Parathyroid adenoma (tissue), 2 donors: Measurements from ENCODE around the gene SRGN.

Source experiments
- H2AFZ ChIP-seq: fragments of 300-600 bp; sonication (generic); one replicate; pipeline ENCODE4 v1.7.0; 2017; ENCODE audit warnings: antibody characterized with exemption, mild to moderate bottlenecking
- H3K27ac ChIP-seq: fragments of 300-600 bp; sonication (generic); one replicate; pipeline ENCODE4 v1.7.0; 2017
- H3K27me3 ChIP-seq: fragments of 300-600 bp; sonication (generic); one replicate; pipeline ENCODE4 v1.7.0; 2017; ENCODE audit warnings: low read length; ENCODE audit not compliant: control insufficient read depth, insufficient read depth
- H3K36me3 ChIP-seq: fragments of 300-600 bp; sonication (generic); one replicate; pipeline ENCODE4 v1.7.0; 2017; ENCODE audit warnings: low read length; ENCODE audit not compliant: control insufficient read depth, insufficient read depth
- H3K4me1 ChIP-seq: fragments of 300-600 bp; sonication (generic); one replicate; pipeline ENCODE4 v1.7.0; 2017; ENCODE audit warnings: control low read depth
- H3K4me2 ChIP-seq: fragments of 300-600 bp; sonication (generic); one replicate; pipeline ENCODE4 v1.7.0; 2017; ENCODE audit warnings: low read length
- H3K4me3 ChIP-seq: fragments of 300-600 bp; sonication (generic); one replicate; pipeline ENCODE4 v1.7.0; 2017; ENCODE audit warnings: low read depth, low read length
- H3K79me2 ChIP-seq: fragments of 300-600 bp; sonication (generic); one replicate; pipeline ENCODE4 v1.7.0; 2017; ENCODE audit warnings: control low read depth
- H3K9ac ChIP-seq: fragments of 300-600 bp; sonication (generic); one replicate; pipeline ENCODE4 v1.7.0; 2017; ENCODE audit warnings: mild to moderate bottlenecking
- H3K9me3 ChIP-seq: fragments of 300-600 bp; sonication (generic); one replicate; pipeline ENCODE4 v1.7.0; 2017; ENCODE audit warnings: low read length; ENCODE audit not compliant: control insufficient read depth
- TF ChIP-seq, protein P1 (sequence below): fragments of 300-600 bp; sonication (generic); IDR thresholded peaks from one replicate; pipeline ENCODE4 v1.7.0; 2017; ENCODE audit warnings: antibody characterized with exemption, mild to moderate bottlenecking
- donor health status: primary hyperparathyroidism.

The SRGN gene

DNA sequence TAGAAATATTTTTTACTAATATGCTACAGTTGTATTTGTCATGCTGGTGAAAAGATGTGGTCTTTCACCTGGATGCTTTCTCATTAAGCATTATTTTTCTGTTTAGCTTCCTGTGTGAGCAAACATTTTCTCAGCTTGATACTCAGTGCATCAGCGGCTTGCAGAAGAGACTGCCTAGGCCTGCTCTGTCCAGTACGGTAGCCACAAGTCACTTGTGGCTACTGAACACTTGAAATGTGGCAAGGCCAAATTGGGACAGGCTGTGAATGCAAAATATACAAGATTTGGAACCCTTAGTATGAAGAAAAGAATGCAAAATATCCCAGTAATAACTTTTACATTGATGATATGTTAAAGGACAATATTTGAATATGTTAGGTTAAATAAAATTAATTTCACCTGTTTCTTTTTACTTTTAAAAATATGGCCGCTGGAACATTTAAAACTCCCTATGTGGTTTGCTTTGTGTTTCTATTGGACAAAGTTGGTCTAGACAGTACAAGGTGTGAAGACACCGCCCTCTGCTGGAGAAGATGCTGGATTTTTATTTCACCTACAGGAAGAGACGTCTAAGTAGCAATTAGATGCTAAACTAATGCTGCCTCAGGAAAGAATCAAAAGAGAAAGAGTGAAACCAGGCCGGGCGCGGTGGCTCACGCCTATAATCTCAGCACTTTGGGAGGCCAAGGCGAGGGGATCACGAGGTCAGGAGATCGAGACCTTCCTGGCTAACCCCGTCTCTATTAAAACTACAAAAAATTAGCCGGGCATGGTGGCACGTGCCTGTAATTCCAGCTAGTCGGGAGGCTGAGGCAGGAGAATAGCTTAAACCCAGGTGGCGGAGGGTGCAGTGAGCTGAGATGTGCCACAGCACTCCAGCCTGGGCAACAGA is 5.3 kb downstream of the SRGN start:
- TF ChIP-seq, protein P1, sequence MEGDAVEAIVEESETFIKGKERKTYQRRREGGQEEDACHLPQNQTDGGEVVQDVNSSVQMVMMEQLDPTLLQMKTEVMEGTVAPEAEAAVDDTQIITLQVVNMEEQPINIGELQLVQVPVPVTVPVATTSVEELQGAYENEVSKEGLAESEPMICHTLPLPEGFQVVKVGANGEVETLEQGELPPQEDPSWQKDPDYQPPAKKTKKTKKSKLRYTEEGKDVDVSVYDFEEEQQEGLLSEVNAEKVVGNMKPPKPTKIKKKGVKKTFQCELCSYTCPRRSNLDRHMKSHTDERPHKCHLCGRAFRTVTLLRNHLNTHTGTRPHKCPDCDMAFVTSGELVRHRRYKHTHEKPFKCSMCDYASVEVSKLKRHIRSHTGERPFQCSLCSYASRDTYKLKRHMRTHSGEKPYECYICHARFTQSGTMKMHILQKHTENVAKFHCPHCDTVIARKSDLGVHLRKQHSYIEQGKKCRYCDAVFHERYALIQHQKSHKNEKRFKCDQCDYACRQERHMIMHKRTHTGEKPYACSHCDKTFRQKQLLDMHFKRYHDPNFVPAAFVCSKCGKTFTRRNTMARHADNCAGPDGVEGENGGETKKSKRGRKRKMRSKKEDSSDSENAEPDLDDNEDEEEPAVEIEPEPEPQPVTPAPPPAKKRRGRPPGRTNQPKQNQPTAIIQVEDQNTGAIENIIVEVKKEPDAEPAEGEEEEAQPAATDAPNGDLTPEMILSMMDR, result peak; percentile 94
- Histone ChIP-seq H3K4me2 (peak overlapping the region; percentile 1), H3K9ac (no peak overlapping the region), H3K27me3 (no peaks in the 10 kb centered on the region), H3K4me3 (no peak overlapping the region), H3K27ac (no peak overlapping the region), H3K36me3 (no peaks in the 10 kb centered on the region), H3K9me3 (no peaks in the 10 kb centered on the region), H3K79me2 (no peaks in the 10 kb centered on the region), H2AFZ (peak overlapping the region; percentile 63), H3K4me1 (no peaks in the 10 kb centered on the region)

DNA sequence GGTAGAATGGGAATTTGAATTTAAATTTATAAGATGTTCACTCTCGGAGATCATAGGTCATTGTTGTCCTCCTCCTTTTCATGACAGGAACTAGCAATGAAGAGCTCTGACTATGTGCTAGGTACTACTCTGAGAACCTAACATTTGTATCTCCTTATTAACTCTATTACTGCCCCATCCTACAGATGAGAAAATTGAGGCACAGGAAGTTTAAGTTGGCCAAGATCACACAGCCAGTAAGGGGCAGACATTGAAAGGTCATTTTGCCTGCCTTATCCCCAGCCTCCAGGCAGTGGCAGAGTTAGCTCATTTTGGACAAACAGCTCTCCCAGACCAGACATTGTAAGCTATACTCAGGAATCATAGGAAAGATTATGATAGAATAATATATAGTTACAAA is 6.0 kb downstream of the SRGN start:
- H3K9ac ChIP-seq, result no peak overlapping the region
- H3K4me1 ChIP-seq, result no peaks in the 10 kb centered on the region
- no peaks in the 10 kb centered on the region for H3K27me3 ChIP-seq
- H3K79me2 ChIP-seq, result no peaks in the 10 kb centered on the region
- TF ChIP-seq, protein P1, result no peak
- no peaks in the 10 kb centered on the region for H3K36me3 ChIP-seq
- H3K4me2 ChIP-seq, result no peak overlapping the region
- H3K9me3 ChIP-seq, result no peaks in the 10 kb centered on the region
- no peak overlapping the region for H3K4me3 ChIP-seq
- H2AFZ ChIP-seq, result no peak overlapping the region
- H3K27ac ChIP-seq, result no peak overlapping the region

DNA sequence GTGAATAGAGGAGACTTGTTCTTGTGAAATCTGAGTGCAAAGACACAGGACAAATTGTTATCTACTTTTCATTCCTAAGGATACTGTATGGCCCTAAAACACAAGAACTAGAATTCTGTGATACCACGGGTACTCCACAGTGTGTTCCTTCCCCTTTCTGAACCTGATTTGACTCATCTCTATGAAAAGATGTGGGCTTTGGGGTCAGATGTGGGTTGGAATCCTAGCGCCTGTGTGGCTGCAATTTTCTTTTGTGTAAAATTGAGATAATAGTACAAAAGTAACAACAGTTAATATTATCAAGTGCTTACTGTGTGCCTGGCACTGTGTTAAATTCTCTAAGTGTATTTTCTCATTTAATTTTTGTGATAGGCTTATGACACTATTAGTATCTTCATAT is 8.1 kb downstream of the SRGN start:
- H3K27ac ChIP-seq, result no peak overlapping the region
- TF ChIP-seq, protein P1, result no peak
- no peak overlapping the region for H3K4me2 ChIP-seq
- no peaks in the 10 kb centered on the region for H3K79me2 ChIP-seq
- H3K9me3 ChIP-seq, result no peaks in the 10 kb centered on the region
- no peak overlapping the region for H2AFZ ChIP-seq
- no peaks in the 10 kb centered on the region for H3K36me3 ChIP-seq
- H3K27me3 ChIP-seq, result no peaks in the 10 kb centered on the region
- no peaks in the 10 kb centered on the region for H3K4me1 ChIP-seq
- no peak overlapping the region for H3K9ac ChIP-seq
- H3K4me3 ChIP-seq, result no peak overlapping the region

DNA sequence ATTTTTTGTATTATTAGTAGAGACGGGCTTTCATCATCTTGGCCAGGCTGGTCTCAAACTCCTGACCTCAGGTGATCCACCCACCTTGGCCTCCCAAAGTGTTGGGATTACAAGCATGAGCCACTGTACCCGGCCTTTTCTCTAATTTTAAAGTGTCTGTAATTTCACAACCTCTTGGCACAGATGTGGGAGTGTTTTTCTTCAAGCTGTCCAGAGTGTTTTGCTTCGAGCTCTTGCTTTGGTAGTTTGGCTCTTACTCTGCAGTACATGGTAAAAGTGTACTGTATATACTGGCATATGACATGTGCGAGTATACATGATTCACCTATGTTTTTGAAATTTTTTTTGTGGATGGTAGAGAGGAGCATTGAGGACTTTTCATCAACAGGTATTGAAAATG is 9.8 kb downstream of the SRGN start:
- Histone ChIP-seq H3K79me2 (no peaks in the 10 kb centered on the region), H3K27me3 (no peaks in the 10 kb centered on the region), H3K36me3 (no peaks in the 10 kb centered on the region), H3K4me2 (no peak overlapping the region), H3K9me3 (no peaks in the 10 kb centered on the region), H3K4me3 (no peak overlapping the region), H3K9ac (no peak overlapping the region), H3K27ac (no peak overlapping the region), H3K4me1 (no peaks in the 10 kb centered on the region), H2AFZ (no peak overlapping the region)
- TF ChIP-seq, protein P1, result no peak
